Mammary epithelial cell (primary cell): ENCODE measurements around the gene RIT1.

ENCODE experiments used
- EZH2 ChIP-seq: IDR thresholded peaks from 2 replicates; pipeline ENCODE4 v1.6.1; 2012; ENCODE audit warnings: low read length, inconsistent platforms, borderline replicate concordance
- TF ChIP-seq, protein P1 (sequence below), 2 donors: IDR thresholded peaks in 1 of 2; conservative IDR thresholded peaks in 1 of 2; 2 replicates each; pipeline ENCODE4 v1.5.1; 2011 to 2012; ENCODE audit warnings: inconsistent platforms in 2 of 2, low read length in 2 of 2, mild to moderate bottlenecking in 2 of 2, control low read depth in 1 of 2, low read depth in 1 of 2; ENCODE audit not compliant: insufficient read depth in 1 of 2; ENCODE audit errors: extremely low read depth in 1 of 2

DNA sequence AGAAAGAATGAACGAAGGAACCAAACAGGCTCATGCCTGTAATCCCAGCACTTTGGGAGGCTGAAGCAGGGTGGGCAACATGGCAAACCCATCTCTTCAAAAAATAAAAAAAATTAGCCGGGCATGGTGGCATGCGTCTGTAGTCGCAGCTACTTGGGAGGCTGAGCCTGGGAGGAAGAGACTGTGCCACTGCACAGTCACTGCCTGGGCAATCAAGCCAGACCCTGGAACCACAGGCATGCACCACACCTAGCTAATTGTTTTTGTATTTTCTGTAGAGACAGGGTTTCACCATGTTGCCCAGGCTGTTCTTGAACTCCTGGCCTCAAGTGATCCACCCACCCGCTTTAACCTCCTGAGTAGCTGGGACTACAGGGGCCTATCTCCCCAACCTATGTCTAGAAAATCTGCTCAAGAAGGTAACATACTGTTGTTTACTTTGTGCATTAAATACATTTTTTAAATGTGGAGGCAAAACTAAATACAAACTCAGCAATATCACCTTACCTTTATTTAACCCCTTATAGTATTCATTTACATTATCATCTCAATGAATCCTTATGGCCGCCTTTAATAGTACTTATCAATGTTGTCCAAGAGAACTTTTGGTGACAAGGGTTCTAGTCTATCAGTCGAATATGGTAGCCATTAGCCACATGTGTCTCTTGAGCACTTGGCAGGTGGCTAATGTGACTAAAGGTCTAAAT is 20.3 kb upstream of the RIT1 start:
- TF ChIP-seq, protein P1, sequence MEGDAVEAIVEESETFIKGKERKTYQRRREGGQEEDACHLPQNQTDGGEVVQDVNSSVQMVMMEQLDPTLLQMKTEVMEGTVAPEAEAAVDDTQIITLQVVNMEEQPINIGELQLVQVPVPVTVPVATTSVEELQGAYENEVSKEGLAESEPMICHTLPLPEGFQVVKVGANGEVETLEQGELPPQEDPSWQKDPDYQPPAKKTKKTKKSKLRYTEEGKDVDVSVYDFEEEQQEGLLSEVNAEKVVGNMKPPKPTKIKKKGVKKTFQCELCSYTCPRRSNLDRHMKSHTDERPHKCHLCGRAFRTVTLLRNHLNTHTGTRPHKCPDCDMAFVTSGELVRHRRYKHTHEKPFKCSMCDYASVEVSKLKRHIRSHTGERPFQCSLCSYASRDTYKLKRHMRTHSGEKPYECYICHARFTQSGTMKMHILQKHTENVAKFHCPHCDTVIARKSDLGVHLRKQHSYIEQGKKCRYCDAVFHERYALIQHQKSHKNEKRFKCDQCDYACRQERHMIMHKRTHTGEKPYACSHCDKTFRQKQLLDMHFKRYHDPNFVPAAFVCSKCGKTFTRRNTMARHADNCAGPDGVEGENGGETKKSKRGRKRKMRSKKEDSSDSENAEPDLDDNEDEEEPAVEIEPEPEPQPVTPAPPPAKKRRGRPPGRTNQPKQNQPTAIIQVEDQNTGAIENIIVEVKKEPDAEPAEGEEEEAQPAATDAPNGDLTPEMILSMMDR (conservative IDR thresholded peaks at IDR 0.05 in 1 of 2, IDR thresholded peaks at IDR 0.05 in 1 of 2; ENCODE audit: extremely low read depth in 1 of 2, insufficient read depth in 1 of 2, low read depth in 1 of 2, low read length in 2 of 2), result no peak
- TF ChIP-seq EZH2, result no peak
